ENCODE results near the gene TBC1D12.

Gene TBC1D12

GRCh38 chr10:94413361-94413760 lies 11.0 kb downstream of the TBC1D12 start:
- Histone ChIP-seq H3K9me3 (replicated peaks; ENCODE audit: insufficient read depth, low read length) (no peaks in the 10 kb centered on the region), H3K36me3 (replicated peaks; ENCODE audit: insufficient read depth, low read length) (no peaks in the 10 kb centered on the region), H3K4me1 (ENCODE audit: low read length) (peaks cover 15% of the 10 kb centered on the region; the same call in 1 of the 2 replicates), H3K79me2 (ENCODE audit: low read length) (peaks cover 96% of the 10 kb centered on the region), H4K20me1 (ENCODE audit: insufficient read depth, low read length) (no peaks in the 10 kb centered on the region), H3K9me2 (replicated peaks; ENCODE audit: insufficient read depth, low read length) (no peaks in the 10 kb centered on the region), H3K4me3 (ENCODE audit: low read length) (no peak overlapping the region), H2AFZ (ENCODE audit: low read length) (no peak overlapping the region), H3K4me2 (ENCODE audit: low read depth, low read length) (peak overlapping the region; percentile 53), H3F3A (ENCODE audit: insufficient read depth, low read length) (no peaks in the 10 kb centered on the region; the same call in 1 of the 2 replicates), H3K27me3 (replicated peaks; ENCODE audit: insufficient read depth, low read length) (no peaks in the 10 kb centered on the region), H3K9ac (ENCODE audit: low read length) (no peak overlapping the region), H3K27ac (ENCODE audit: low read length) (no peak overlapping the region)
- TF ChIP-seq EZH2 (optimal IDR thresholded peaks at IDR 0.05; ENCODE audit: low read depth, low read length), result no peak
- no peak for TF ChIP-seq EZH2phosphoT487 (IDR thresholded peaks at IDR 0.05; ENCODE audit: low read length)
- no peak for TF ChIP-seq CTCF (IDR thresholded peaks at IDR 0.05; ENCODE audit: low read length)
- DNase-seq, result peak; percentile 20

DNA sequence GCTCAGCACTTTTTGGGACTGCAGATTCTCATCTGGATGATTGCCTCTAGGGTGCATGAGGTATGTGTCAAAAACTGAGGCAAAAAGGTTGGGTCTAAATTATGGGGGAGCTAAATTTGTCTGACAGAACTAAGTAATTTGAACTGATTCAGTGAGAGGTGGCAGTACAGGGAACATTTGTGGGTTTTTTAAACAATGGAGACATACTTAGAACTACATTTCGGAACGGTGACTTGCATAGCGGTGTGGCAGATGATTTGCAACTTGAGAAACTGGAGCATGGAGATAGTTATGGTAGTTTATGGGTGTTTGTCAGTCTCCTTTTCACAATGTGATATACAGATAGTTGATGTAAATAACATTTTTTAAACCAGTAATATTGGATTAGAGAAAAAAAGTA lies 14.6 kb downstream of the TBC1D12 start:
- peaks cover 14% of the 10 kb centered on the region; the same call in 1 of the 2 replicates for H3K4me1 ChIP-seq (ENCODE audit: low read length)
- TF ChIP-seq CTCF (IDR thresholded peaks at IDR 0.05; ENCODE audit: low read length) (no peak), EZH2phosphoT487 (IDR thresholded peaks at IDR 0.05; ENCODE audit: low read length) (no peak), EZH2 (optimal IDR thresholded peaks at IDR 0.05; ENCODE audit: low read depth, low read length) (no peak)
- no peak overlapping the region for H3K4me3 ChIP-seq (ENCODE audit: low read length)
- no peak overlapping the region for H3K9ac ChIP-seq (ENCODE audit: low read length)
- DNase-seq, result no peak
- no peak overlapping the region for H3K4me2 ChIP-seq (ENCODE audit: low read depth, low read length)
- H3K9me3 ChIP-seq (replicated peaks; ENCODE audit: insufficient read depth, low read length), result no peaks in the 10 kb centered on the region
- H3K36me3 ChIP-seq (replicated peaks; ENCODE audit: insufficient read depth, low read length), result no peaks in the 10 kb centered on the region; the same call in 1 of the 2 replicates
- no peaks in the 10 kb centered on the region; the same call in 1 of the 2 replicates for H3F3A ChIP-seq (ENCODE audit: insufficient read depth, low read length)
- H3K79me2 ChIP-seq (ENCODE audit: low read length), result peaks cover 94% of the 10 kb centered on the region
- no peaks in the 10 kb centered on the region for H4K20me1 ChIP-seq (ENCODE audit: insufficient read depth, low read length)
- no peak overlapping the region for H2AFZ ChIP-seq (ENCODE audit: low read length)
- no peaks in the 10 kb centered on the region for H3K9me2 ChIP-seq (replicated peaks; ENCODE audit: insufficient read depth, low read length)
- H3K27ac ChIP-seq (ENCODE audit: low read length), result no peak overlapping the region
- no peaks in the 10 kb centered on the region for H3K27me3 ChIP-seq (replicated peaks; ENCODE audit: insufficient read depth, low read length)

DNA sequence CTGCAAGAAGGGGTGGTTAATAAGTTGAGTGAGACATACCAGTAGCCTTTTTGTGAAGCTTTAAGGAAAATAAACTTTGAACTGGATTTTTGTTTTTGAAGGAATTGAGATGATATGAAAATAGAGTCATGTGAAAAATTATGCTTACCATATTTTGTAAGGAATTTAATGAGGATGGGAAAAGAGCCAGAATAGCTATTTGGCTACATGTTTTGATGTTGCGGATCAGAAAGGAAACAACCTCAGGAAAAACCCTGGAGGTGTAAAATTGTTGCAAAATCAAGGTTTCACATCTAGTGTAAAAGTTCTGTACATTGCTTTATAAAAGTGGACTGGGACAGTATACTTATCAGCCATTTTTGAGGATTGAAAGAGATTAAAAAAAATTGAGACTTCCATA lies 15.0 kb downstream of the TBC1D12 start:
- no peak for DNase-seq
- peaks cover 94% of the 10 kb centered on the region for H3K79me2 ChIP-seq (ENCODE audit: low read length)
- no peak for TF ChIP-seq EZH2 (optimal IDR thresholded peaks at IDR 0.05; ENCODE audit: low read depth, low read length)
- TF ChIP-seq EZH2phosphoT487 (IDR thresholded peaks at IDR 0.05; ENCODE audit: low read length), result no peak
- TF ChIP-seq CTCF (IDR thresholded peaks at IDR 0.05; ENCODE audit: low read length), result no peak
- H4K20me1 ChIP-seq (ENCODE audit: insufficient read depth, low read length), result no peaks in the 10 kb centered on the region
- no peaks in the 10 kb centered on the region for H3K27me3 ChIP-seq (replicated peaks; ENCODE audit: insufficient read depth, low read length)
- H3K36me3 ChIP-seq (replicated peaks; ENCODE audit: insufficient read depth, low read length), result no peaks in the 10 kb centered on the region; the same call in 1 of the 2 replicates
- H3K4me2 ChIP-seq (ENCODE audit: low read depth, low read length), result no peak overlapping the region
- no peaks in the 10 kb centered on the region for H3K9me2 ChIP-seq (replicated peaks; ENCODE audit: insufficient read depth, low read length)
- H3K4me3 ChIP-seq (ENCODE audit: low read length), result no peak overlapping the region
- H3K4me1 ChIP-seq (ENCODE audit: low read length), result peaks cover 14% of the 10 kb centered on the region; the same call in 1 of the 2 replicates
- H3F3A ChIP-seq (ENCODE audit: insufficient read depth, low read length), result no peaks in the 10 kb centered on the region; the same call in 1 of the 2 replicates
- H3K9ac ChIP-seq (ENCODE audit: low read length), result no peak overlapping the region
- H3K9me3 ChIP-seq (replicated peaks; ENCODE audit: insufficient read depth, low read length), result no peaks in the 10 kb centered on the region
- no peak overlapping the region for H3K27ac ChIP-seq (ENCODE audit: low read length)
- no peak overlapping the region for H2AFZ ChIP-seq (ENCODE audit: low read length)

Measured in MM.1S (cell line).